Measurements from ENCODE around the gene FRMD5.
"Not testable (repeated sequence)": the region's sequence is repeated elsewhere in the genome, so short reads cannot be mapped to it uniquely, and the experiment has no call there.

Gene FRMD5

GRCh38 chr15:44087578-44088465, 107.2 kb downstream of the FRMD5 start:
- no peak for DNase-seq

DNA sequence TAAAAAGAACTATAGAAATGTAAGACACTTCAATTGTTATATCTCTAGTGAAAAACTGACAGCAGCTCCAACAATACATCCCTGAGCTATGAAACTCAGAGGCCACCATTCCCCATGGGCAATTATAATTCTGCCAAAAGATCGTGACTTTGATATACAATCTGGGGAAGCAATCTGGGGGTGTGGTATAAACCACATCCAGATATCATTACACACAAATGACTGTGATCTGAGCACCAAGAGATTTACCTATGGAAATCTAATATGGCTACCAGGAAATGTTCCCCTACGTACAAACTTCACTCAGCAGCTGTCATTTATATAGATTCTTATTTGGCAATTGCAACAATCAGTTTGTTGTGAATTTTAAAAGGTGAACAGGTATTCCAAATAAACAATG, 110.3 kb downstream of the FRMD5 start:
- no peak for DNase-seq

- no peak for DNase-seq
Observed at GRCh38 chr15:44084171-44084570, 110.9 kb downstream of the FRMD5 start.

- no peak for DNase-seq
Observed at GRCh38 chr15:44082558-44083157, 112.4 kb downstream of the FRMD5 start.

GRCh38 chr15:44081026-44082013, 113.8 kb downstream of the FRMD5 start:
- no peak for DNase-seq

GRCh38 chr15:44075535-44075934, 119.5 kb downstream of the FRMD5 start:
- no peak for DNase-seq

DNA sequence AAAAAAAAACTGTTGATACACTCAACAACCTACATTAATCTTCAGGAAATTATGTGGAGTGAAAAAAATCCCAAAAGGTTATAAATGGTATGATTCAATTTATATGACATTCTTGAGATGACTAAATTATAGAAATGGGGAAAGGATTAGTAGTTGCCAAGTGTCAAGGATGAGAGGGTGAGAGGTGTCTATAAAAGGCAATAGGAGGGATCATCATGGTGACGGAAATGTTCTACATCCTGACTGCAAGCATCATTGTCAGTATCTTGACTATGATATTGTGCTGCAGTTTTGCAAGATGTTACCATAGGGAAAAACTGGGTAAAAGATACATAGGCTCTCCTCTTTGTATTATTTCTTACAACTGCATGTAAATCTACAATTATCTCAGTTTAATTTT, 125.6 kb downstream of the FRMD5 start:
- DNase-seq, result no peak

- DNase-seq, result no peak
Observed at GRCh38 chr15:44068347-44068746, 126.7 kb downstream of the FRMD5 start.

DNA sequence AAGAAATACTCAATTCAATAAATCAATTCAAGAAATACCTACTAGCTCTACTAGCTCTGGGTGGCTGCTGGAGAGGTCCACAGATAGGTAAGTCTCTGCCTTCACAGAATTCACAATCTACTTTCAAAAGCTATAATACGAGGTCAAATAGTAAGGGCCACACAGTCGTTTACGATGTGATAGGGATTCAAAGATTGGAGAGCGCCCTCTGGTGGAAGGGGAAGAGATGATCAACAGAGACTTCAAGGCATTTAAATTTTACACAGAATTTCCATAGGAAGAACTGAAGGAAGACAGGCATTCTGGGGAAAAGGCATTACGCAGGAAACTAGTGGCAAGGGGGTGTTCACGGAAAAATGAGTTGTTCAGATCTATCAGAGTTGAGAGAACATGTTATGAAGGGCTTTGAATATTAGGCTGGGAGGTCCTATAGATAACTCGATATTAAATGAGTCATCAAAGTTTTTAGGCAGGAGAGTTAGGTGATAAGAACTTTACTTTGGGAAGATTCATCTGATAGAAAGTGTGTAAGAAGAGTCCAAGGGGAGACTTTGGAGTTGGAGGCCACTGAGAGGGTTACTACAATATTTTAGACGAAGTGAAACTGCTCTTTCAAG, 128.8 kb downstream of the FRMD5 start:
- peak; percentile 29 for DNase-seq

- no peak for DNase-seq
Observed at GRCh38 chr15:44064706-44065105, 130.4 kb downstream of the FRMD5 start.

GRCh38 chr15:44058126-44058525, 136.9 kb downstream of the FRMD5 start:
- DNase-seq, result no peak

DNA sequence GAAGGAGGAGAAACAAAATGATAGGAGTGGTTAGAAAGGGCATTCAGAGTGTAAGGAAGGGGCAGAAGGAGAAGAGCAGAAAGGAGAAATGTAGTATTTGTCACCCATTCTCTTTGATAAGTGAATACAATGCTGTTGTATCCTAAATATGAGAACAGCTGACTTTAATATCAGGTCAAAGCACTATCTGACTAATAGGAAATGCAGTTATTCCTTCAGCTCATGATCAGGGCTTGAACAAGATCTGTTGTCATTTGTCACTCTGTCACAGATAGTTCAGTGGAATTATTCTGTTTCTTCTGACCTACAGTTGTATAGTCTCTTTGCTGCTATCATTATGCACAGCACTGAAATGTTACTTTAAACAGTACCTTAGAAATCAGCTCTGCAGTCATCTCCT, 149.4 kb downstream of the FRMD5 start:
- DNase-seq, result no peak

DNA sequence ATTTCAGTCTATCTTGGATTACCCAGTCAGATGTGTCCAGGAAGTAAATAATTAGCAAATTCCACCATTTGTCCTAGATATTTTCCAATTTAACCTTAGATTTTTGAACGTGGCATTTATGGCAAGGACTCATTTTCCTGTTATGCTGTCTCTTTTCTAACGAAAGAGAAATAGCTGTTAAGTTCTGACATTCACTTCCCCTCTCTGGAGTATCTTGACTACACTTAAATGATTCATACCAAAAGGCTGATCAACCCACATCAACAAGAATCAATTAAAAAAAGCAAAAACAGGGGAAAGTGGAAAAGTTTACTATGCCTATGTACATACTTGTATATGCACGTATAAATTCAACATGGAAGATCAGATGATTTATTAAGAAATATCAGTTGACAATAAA, 149.9 kb downstream of the FRMD5 start:
- DNase-seq, result no peak

DNA sequence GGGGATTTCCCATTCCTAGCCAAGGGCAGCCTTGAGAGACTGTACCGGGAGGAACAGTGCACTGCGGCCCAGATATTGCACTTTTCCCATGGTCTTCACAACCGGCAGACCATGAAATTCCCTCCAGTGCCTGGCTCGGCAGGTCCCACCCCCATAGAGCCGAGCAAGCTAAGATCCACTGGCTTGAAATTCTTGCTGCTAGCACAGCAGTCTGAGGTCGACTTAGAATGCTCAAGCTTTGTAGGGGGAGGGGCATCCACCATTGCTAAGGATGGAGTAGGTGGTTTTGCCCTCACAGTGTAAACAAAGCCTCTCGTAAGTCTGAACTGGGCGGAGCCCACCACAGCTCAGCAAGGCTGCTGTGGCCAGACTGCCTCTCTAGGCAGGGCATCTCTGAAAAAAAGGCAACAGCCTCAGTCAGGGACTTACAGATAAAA, 156.3 kb downstream of the FRMD5 start:
- no peak for DNase-seq

GRCh38 chr15:44035781-44036699, 159.0 kb downstream of the FRMD5 start:
- no peak for DNase-seq

DNA sequence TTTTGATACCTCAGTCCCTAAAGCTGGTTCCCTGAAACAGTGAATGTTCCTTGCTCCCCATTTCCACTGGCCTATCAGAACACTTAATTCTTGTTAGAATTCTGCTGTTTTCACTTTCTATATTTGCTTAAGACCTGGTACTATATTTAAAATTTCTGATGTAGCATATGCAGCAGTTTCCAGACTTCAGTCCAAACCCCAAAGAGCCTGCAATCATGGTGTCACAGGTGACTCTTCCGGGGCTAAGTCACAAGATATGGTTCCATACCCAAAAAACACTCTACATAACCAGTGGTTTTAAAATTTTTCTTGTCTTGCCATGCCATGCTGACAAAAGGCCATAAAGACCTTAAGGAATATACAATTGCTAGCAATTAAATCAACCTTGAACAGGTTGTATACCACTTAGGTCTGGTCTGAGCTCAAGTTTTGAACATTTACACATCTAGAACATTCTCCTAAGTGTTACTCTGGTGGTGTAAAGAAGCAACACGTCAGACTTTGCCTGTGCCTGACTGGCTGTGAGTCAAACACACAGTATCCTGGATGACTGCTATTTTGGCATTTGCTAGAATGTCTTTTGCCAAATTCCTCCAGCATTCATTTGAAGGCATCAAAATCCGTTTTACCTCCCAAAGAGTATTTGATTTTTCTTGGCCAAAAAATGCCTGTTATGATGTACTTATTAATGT, 160.0 kb downstream of the FRMD5 start:
- DNase-seq, result no peak

GRCh38 chr15:44034334-44034733, 160.7 kb downstream of the FRMD5 start:
- DNase-seq, result no peak

DNA sequence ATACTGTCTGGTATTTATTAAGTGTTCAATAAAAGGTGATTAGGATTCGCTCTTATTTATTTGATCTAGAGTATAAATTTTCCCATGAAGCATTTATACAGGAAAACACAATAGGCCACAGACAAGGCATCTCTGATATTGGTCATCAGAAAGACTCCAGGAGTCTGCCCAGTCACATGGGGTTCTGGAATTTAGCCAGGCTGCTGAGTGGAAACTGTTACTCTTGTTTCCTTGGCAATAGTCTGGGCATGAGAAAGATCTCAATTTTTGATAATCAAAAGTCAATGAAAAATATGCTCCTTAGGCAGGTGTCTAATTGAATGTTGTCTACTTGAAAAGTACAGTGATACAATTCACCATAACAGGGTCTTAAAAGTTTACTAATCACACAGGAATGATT, 161.2 kb downstream of the FRMD5 start:
- no peak for DNase-seq

- DNase-seq, result not testable (repeated sequence)
Observed at GRCh38 chr15:44032820-44033219, 162.3 kb downstream of the FRMD5 start.

- no peak for DNase-seq
Observed at GRCh38 chr15:44029940-44030568, 165.0 kb downstream of the FRMD5 start.

Data from central memory CD4-positive, alpha-beta T cell (primary cell).